ENCODE results near the gene RPS3. TPM values are rescaled to one million over a fixed set of nuclear protein-coding genes. Genes with fewer than 3 reads are reported as not detected.

Gene RPS3
- total RNA-seq, 1 experiment from 2014 or later, result 3,765 TPM

DNA sequence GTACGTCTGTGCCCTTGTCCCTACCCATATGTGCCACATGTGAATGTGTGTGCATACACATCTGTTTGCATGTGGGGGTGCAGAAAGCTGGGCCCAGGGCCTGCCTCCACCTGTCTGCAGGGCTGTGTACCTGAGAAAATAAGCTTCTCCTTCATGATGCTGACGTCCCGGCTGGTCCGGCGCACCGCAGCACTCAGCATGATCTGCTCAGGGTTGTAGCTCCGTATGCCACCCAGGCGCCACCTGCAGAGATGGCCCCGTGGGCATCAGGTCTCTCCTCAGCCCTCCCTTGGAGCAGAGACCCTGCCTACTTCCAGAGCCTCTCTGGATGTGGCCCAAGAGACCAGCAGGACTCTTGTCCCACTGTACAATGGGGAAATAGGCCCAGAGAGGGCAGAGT lies 37.5 kb downstream of the RPS3 start:
- Histone ChIP-seq H2BK15ac (ENCODE audit: low read depth, low read length) (no peak overlapping the region), H3K9ac (ENCODE audit: extremely low read depth, insufficient read length, low read length) (no peak overlapping the region), H3K14ac (ENCODE audit: insufficient read depth, low read length) (no peak overlapping the region), H2BK5ac (ENCODE audit: insufficient read length, low read length) (no peak overlapping the region), H2BK20ac (ENCODE audit: low read depth, low read length, poor library complexity, severe bottlenecking) (no peak overlapping the region), H3K4me1 (ENCODE audit: insufficient read depth, low read length) (peaks cover 3% of the 10 kb centered on the region; the same call in 1 of the 2 replicates), H3K23ac (ENCODE audit: insufficient read length, low read depth, low read length) (no peak overlapping the region), H3K79me1 (ENCODE audit: insufficient read depth, low read depth, low read length, poor library complexity, severe bottlenecking) (no peaks in the 10 kb centered on the region), H4K5ac (ENCODE audit: insufficient read length, low read depth, low read length) (no peak overlapping the region), H3K23me2 (ENCODE audit: insufficient read length, low read depth, low read length, poor library complexity, severe bottlenecking) (no peaks in the 10 kb centered on the region), H4K91ac (ENCODE audit: insufficient read length, low read depth, low read length) (no peak overlapping the region), H3K4me2 (ENCODE audit: insufficient read depth, insufficient read length, low read length) (no peak overlapping the region), H3K9me3 (ENCODE audit: control insufficient read depth, low read depth, low read length) (no peaks in the 10 kb centered on the region), H3K27ac (ENCODE audit: insufficient read length, low read depth, low read length) (no peak overlapping the region), H2AK5ac (ENCODE audit: insufficient read length, low read length) (no peak overlapping the region), H4K8ac (replicated peaks; ENCODE audit: insufficient read length, low read depth, low read length) (no peak overlapping the region), H2AFZ (ENCODE audit: low read length) (no peak overlapping the region), H4K20me1 (ENCODE audit: control insufficient read depth, insufficient read depth, insufficient read length) (no peaks in the 10 kb centered on the region), H3K56ac (ENCODE audit: insufficient read length, low read depth, low read length) (no peak overlapping the region), H2BK120ac (ENCODE audit: low read depth, low read length, poor library complexity, severe bottlenecking) (no peak overlapping the region), H3K18ac (ENCODE audit: insufficient read length, low read depth, low read length) (no peak overlapping the region), H3T11ph (ENCODE audit: low read length) (no peak overlapping the region), H3K79me2 (ENCODE audit: insufficient read depth, low read length) (no peaks in the 10 kb centered on the region), H3K27me3 (ENCODE audit: insufficient read depth, low read length) (peaks cover 11% of the 10 kb centered on the region; the same call in 1 of the 2 replicates), H3K4ac (ENCODE audit: low read depth, low read length) (no peak overlapping the region), H2BK12ac (ENCODE audit: insufficient read length, low read depth, low read length) (no peak overlapping the region)
- Mint-ChIP-seq H3K27me3 (ENCODE audit: low read depth) (peaks cover 31% of the 10 kb centered on the region), H3K4me1 (peaks cover 23 to 35% of the 10 kb centered on the region in 2 experiments), H3K36me3 (ENCODE audit: insufficient read depth in 1 of 3, low read depth in 3 of 3) (no peaks in the 10 kb centered on the region; a peak in 1 of 7 replicates), H3K27ac (no peak overlapping the region), H3K9me3 (no peaks in the 10 kb centered on the region), H3K4me3 (no peak overlapping the region)
- DNase-seq, result no peak
- no CpG with 5 or more reads among the region's 9 CpGs for WGBS (ENCODE audit: extremely low coverage, insufficient read length, low lambda C conversion rate)
- TF ChIP-seq CTCF (conservative IDR thresholded peaks at IDR 0.05), result no peak
